Endothelial cell of umbilical vein (primary cell): ENCODE results near the gene ADCY7. TPM values are rescaled to one million over a fixed set of nuclear protein-coding genes. Genes with fewer than 3 reads are reported as not detected.

Experiments used
- BruUV-seq: library from RNA; stranded (reverse); fragments of 400-500 nt; replicated peaks from 2 replicates; lab custom pipeline; 2021; lab: Mats Ljungman, UMichigan
- CTCF ChIA-PET: fragments of 300-600, 350-600 bp; sonication (Branson Sonifier 250); formaldehyde crosslinking; loops from one replicate; lab custom pipeline; 2021; ENCODE audit warnings: antibody characterized with exemption, inconsistent platforms; lab: Charles Lee
- POLR2A ChIA-PET: fragments of 300-600, 350-600 bp; sonication (Branson Sonifier 250); formaldehyde crosslinking; loops from one replicate; lab custom pipeline; 2021; ENCODE audit warnings: antibody characterized with exemption, inconsistent platforms; lab: Charles Lee
- DNase-seq: peaks from one replicate; pipeline ENCODE4 v3.0.0-alpha.2; 2011; ENCODE audit warnings: low read depth, low spot score
- FAIRE-seq: peaks from 2 replicates; lab custom pipeline; 2011; peaks lifted over from hg19 to GRCh38; lab: Jason Lieb, UNC
- H2AFZ ChIP-seq: 2 replicates; pipeline ENCODE4 v1.6.0; 2012; ENCODE audit warnings: low read depth, low read length, control low read depth, inconsistent platforms
- H3K27ac ChIP-seq: 2 replicates; pipeline ENCODE4 v1.5.1; 2011; ENCODE audit warnings: low read depth, mild to moderate bottlenecking, control low read depth, low read length, moderate library complexity; ENCODE audit not compliant: insufficient read depth
- H3K27me3 ChIP-seq, 2 experiments: 2 replicates each; pipeline versions ENCODE4 v1.6.0 to v1.6.1; 2011; ENCODE audit warnings: low read length in 2 of 2, mixed read lengths in 1 of 2; ENCODE audit not compliant: control insufficient read depth in 2 of 2, insufficient read depth in 2 of 2
- H3K36me3 ChIP-seq, 2 experiments: 2 replicates in 1 of 2; 3 replicates in 1 of 2; pipeline ENCODE4 v1.5.1; 2011; ENCODE audit warnings: low read length in 2 of 2, mild to moderate bottlenecking in 1 of 2, moderate library complexity in 1 of 2; ENCODE audit not compliant: control insufficient read depth in 2 of 2, insufficient read depth in 2 of 2; ENCODE audit errors: extremely low read depth in 1 of 2
- H3K4me1 ChIP-seq: 3 replicates; pipeline ENCODE4 v1.5.1; 2011; ENCODE audit warnings: mild to moderate bottlenecking, low read length; ENCODE audit not compliant: control insufficient read depth, insufficient read depth; ENCODE audit errors: extremely low read depth
- H3K4me2 ChIP-seq: 2 replicates; pipeline ENCODE4 v1.6.1; 2011; ENCODE audit warnings: low read length, control low read depth, mixed read lengths; ENCODE audit not compliant: insufficient read depth
- H3K4me3 ChIP-seq, 3 experiments: fragments of 200-600 bp in 1 of 3; sonication (generic), shearing (Covaris generic) in 1 of 3; replicated peaks in 1 of 3; 2 replicates each; pipeline ENCODE4 v1.5.1; 2011 to 2016; ENCODE audit warnings: control low read depth in 3 of 3, low read length in 3 of 3, mild to moderate bottlenecking in 2 of 3, inconsistent platforms in 1 of 3, low read depth in 1 of 3, moderate library complexity in 1 of 3; ENCODE audit not compliant: insufficient read depth in 1 of 3
- H3K79me2 ChIP-seq: 2 replicates; pipeline ENCODE4 v1.6.0; 2012; ENCODE audit warnings: low read length, inconsistent platforms; ENCODE audit not compliant: control insufficient read depth, insufficient read depth
- H3K9ac ChIP-seq: replicated peaks from 2 replicates; pipeline ENCODE3; 2011; ENCODE audit warnings: low read length, control low read depth; ENCODE audit not compliant: insufficient read depth; ENCODE audit errors: extremely low read depth
- H3K9me1 ChIP-seq: replicated peaks from 3 replicates; pipeline ENCODE4 v1.6.0; 2011; ENCODE audit warnings: mild to moderate bottlenecking, low read length; ENCODE audit not compliant: control insufficient read depth, insufficient read depth; ENCODE audit errors: extremely low read depth
- H3K9me3 ChIP-seq: replicated peaks from 2 replicates; pipeline ENCODE4 v1.5.1; 2012; ENCODE audit warnings: low read length, inconsistent platforms; ENCODE audit not compliant: control insufficient read depth, insufficient read depth
- H4K20me1 ChIP-seq: replicated peaks from 2 replicates; pipeline ENCODE3; 2011; ENCODE audit warnings: mild to moderate bottlenecking, low read length; ENCODE audit not compliant: control insufficient read depth, insufficient read depth; ENCODE audit errors: extremely low read depth
- POLR2AphosphoS5 ChIP-seq: IDR thresholded peaks from 2 replicates; pipeline ENCODE4 v1.6.1; 2012; ENCODE audit warnings: low read depth, mild to moderate bottlenecking, control low read depth, low read length, moderate library complexity; ENCODE audit not compliant: insufficient read depth
- dilution Hi-C: fragments of 300-500 bp; cut with MboI; formaldehyde crosslinking; loops from one replicate; pipeline ENCODE4 v1.15.0; 2019; ENCODE audit warnings: low sequenced_read_pairs; ENCODE audit not compliant: extremely low pct_ligation_motif_present
- intact Hi-C: fragments of 100-400 bp; cut with micrococcal nuclease; formaldehyde crosslinking; loops from one replicate; pipeline ENCODE4 v1.10.0; 2022
- microRNA-seq: library from miRNA; unstranded; fragments of <30 nt; microRNA quantifications from one replicate; pipeline ENCODE4 v1.2.0, GENCODE V29; 2021; ENCODE audit warnings: borderline number of aligned reads, borderline replicate concordance
- polyA plus RNA-seq, 4 experiments: library from polyadenylated mRNA; depleted of rRNA in 3 of 4; stranded (reverse) in 3 of 4; unstranded in 1 of 4; fragments of >200 nt; gene quantifications; 2 replicates each; pipeline versions ENCODE4 v1.2.1 to v1.2.3, GENCODE V29; 2011 to 2012; ENCODE audit warnings: missing spikeins in 1 of 4
- small RNA-seq: library from RNA; depleted of rRNA; stranded (forward); fragments of <200 nt; gene quantifications from one replicate; pipeline ENCODE3, GENCODE V24; 2012; ENCODE audit warnings: low replicate concordance, low read depth; ENCODE audit not compliant: insufficient read depth, insufficient read length
- total RNA-seq: library from RNA; stranded (reverse); gene quantifications from 2 replicates; pipeline ENCODE4 v1.2.3, GENCODE V29; 2021
- TF ChIP-seq, protein P1 (sequence below), 2 donors: IDR thresholded peaks; 1 replicate in 1 of 2; 2 replicates in 1 of 2; pipeline ENCODE4 v1.5.1; 2011; ENCODE audit warnings: low read length in 2 of 2, mild to moderate bottlenecking in 2 of 2, moderate library complexity in 2 of 2, control low read depth in 1 of 2, inconsistent platforms in 1 of 2, low read depth in 1 of 2; ENCODE audit not compliant: insufficient read depth in 1 of 2; ENCODE audit errors: extremely low read depth in 1 of 2
- TF ChIP-seq, protein P2 (sequence below): IDR thresholded peaks from 2 replicates; pipeline ENCODE4 v1.6.1; 2011; ENCODE audit not compliant: insufficient read depth, insufficient read length

ADCY7 gene
- total and polyA plus RNA-seq, 2 donors (not counting 3 experiments of a cell fraction or from before 2014, with no cell fraction given): 3.5 to 9.3 TPM

DNA sequence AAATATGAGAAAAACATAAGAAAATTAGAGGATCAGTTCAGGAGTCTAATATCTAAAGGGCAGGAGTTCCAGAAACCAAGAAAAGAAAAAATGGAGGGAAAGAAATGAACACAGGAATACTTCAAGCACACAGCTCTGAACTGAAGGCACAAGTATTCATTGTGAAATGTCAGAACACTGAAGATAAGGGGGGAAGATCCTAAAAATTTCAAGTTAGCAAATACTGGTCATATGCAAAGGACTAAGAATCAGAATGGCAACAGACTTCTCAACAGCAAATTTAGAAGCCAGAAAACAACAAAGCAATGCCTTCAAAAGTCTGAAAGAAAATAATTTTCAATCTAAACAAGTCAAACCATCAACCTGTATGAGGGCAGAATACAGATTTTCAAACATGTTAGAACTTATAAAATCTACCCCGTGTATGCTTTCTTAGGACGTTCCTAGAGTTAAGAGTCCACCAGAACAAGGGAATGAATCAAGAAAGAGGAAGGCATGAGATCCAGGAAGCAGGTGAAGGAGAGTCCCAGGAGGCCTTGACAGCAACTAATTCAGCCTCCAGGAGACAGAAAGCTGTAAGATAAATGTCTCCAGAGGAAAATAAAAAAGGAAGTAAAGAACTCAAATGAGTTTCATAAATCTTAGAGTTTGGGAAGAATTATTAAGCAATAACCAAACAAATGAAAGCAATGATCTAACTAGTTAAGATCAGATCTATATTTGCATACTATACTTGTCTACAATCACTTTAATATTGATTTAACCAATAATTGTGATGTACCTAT is 99.6 kb downstream of the ADCY7 start:
- FAIRE-seq (no peak), DNase-seq (no peak)
- Histone ChIP-seq H3K36me3 (peaks cover 4 to 14% of the 10 kb centered on the region in 2 experiments), H3K9ac (no peak overlapping the region), H3K27ac (no peak overlapping the region), H3K9me3 (no peaks in the 10 kb centered on the region), H3K79me2 (peaks cover 64% of the 10 kb centered on the region), H3K4me3 (no peak overlapping the region), H4K20me1 (peaks cover 4% of the 10 kb centered on the region), H3K4me2 (no peak overlapping the region), H3K4me1 (peaks cover 8% of the 10 kb centered on the region), H3K27me3 (no peaks in the 10 kb centered on the region), H3K9me1 (no peaks in the 10 kb centered on the region), H2AFZ (no peak overlapping the region)
- dilution Hi-C loops: no loop called here
- TF ChIP-seq, protein P1, sequence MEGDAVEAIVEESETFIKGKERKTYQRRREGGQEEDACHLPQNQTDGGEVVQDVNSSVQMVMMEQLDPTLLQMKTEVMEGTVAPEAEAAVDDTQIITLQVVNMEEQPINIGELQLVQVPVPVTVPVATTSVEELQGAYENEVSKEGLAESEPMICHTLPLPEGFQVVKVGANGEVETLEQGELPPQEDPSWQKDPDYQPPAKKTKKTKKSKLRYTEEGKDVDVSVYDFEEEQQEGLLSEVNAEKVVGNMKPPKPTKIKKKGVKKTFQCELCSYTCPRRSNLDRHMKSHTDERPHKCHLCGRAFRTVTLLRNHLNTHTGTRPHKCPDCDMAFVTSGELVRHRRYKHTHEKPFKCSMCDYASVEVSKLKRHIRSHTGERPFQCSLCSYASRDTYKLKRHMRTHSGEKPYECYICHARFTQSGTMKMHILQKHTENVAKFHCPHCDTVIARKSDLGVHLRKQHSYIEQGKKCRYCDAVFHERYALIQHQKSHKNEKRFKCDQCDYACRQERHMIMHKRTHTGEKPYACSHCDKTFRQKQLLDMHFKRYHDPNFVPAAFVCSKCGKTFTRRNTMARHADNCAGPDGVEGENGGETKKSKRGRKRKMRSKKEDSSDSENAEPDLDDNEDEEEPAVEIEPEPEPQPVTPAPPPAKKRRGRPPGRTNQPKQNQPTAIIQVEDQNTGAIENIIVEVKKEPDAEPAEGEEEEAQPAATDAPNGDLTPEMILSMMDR (IDR thresholded peaks at IDR 0.05; ENCODE audit: extremely low read depth in 1 of 2, insufficient read depth in 1 of 2, low read depth in 1 of 2, low read length in 2 of 2): no peak
- TF ChIP-seq, protein P2, sequence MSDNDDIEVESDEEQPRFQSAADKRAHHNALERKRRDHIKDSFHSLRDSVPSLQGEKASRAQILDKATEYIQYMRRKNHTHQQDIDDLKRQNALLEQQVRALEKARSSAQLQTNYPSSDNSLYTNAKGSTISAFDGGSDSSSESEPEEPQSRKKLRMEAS: no peak
- no peak for TF ChIP-seq POLR2AphosphoS5
- intact Hi-C loops: loop anchor here (5.0 kb wide), 4 partner anchors 99 to 339 kb away; partner anchors contain the start of genes ADCY7, CNEP1R1, HEATR3 and TENT4B
- ChIA-PET POLR2A (no interaction called here), CTCF (interaction anchor here (1.1 to 3.8 kb wide), 3 partner anchors 11 to 440 kb away, joined by 3 to 22 read pairs (median 8); no protein-coding TSS in a partner anchor)
- no TSS peak for BruUV-seq

Small RNA genes within 50 kb of the gene (microRNA-seq; reads per million reads assigned to microRNA genes)
- not detected for gene MIR6771

Small RNA genes within 50 kb of the gene (small RNA-seq; reads per million reads assigned to genes)
- gene MIR6771: not detected

Other genes starting within 250 kb of the ADCY7 start
- 21.7 and 23.2 TPM in 2 replicates for gene CNEP1R1, start 241.3 kb upstream of the ADCY7 start, total RNA-seq
- gene CNEP1R1, start 241.3 kb upstream of the ADCY7 start, polyA plus RNA-seq: 13.1 and 15.3 TPM in 2 replicates
- gene HEATR3, start 200.6 kb upstream of the ADCY7 start, total RNA-seq: 17.0 and 23.1 TPM in 2 replicates
- 6.7 and 8.4 TPM in 2 replicates for gene HEATR3, start 200.6 kb upstream of the ADCY7 start, polyA plus RNA-seq
- 13.1 TPM in 2 replicates for gene TENT4B, start 113.2 kb upstream of the ADCY7 start, total RNA-seq
- 3.5 and 4.2 TPM in 2 replicates for gene TENT4B, start 113.2 kb upstream of the ADCY7 start, polyA plus RNA-seq
- 69.1 and 78.0 TPM in 2 replicates for gene BRD7, start 102.4 kb downstream of the ADCY7 start, total RNA-seq
- 17.1 and 17.6 TPM in 2 replicates for gene BRD7, start 102.4 kb downstream of the ADCY7 start, polyA plus RNA-seq